GM10248 (cell line): Measurements from ENCODE around the gene CCDC85C.

ENCODE experiments used
- CTCF ChIA-PET: fragments of 300-600 bp; sonication (Branson Sonifier 250); formaldehyde crosslinking; extraction: SDS; loops from one replicate; lab custom pipeline; 2021; ENCODE audit warnings: antibody characterized with exemption; lab: Yijun Ruan, JAX
- POLR2A ChIA-PET: fragments of 350-650 bp; sonication (Branson Sonifier 250); formaldehyde crosslinking; extraction: SDS; loops from one replicate; lab custom pipeline; 2020; ENCODE audit warnings: antibody characterized with exemption; lab: Yijun Ruan, JAX
- DNase-seq: peaks from one replicate; pipeline ENCODE4 v3.0.0; 2012; ENCODE audit errors: extremely low spot score
- TF ChIP-seq, protein P1 (sequence below): IDR thresholded peaks from 2 replicates; pipeline ENCODE4 v1.5.1; 2012; ENCODE audit warnings: mild to moderate bottlenecking, low read depth; ENCODE audit errors: extremely low read depth, missing control alignments, control extremely low read depth

The CCDC85C gene

DNA sequence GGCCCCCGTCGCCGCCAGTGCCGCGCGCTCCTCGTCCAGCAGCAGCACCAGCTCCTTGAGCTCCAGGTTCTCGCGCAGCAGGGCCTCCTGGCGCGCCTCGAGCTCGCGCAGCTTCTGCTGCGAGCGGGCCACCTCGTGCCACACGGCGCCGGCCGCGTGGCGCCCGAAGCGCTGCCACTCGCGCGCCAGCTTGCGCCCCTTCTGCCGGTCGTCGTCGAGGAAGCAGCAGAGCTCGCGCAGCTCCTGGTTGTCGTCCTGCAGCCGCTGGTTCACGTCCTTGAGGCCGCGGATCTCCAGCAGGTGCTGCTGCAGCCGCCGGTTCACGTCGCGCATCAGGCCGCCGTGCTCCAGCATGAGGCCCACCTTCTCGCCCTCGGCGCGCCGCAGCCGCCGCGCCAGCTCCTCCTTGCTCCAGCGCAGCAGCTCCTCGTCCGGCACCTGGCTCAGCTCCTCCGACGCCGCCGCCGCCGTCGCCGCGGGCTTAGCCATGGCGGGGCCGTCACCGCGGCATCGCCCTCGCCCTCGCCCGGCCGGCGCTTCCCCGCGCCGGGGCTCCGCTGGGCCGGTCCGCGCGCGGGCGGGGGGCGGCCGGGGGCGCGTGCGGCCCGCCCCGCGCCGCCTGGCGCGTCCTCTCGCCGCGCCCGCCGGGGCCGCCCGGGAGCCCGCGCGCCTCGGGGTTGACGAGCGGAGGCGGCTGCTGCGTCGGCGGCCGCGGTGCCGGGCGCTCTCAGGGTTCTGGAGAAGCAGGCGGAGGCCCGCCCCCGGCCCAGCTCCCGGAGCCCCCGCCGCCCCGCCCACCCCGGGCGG, at the start of gene CCDC85C:
CCDC85C (minus strand) TSS at position 737 of the 807 bp plus-strand sequence; CDS start at position 489, 248 bp downstream.
- POLR2A ChIA-PET: interaction anchor here (0.9 kb wide), 1 partner anchor 9 kb away, joined by 3 read pairs; no protein-coding TSS in a partner anchor
- DNase-seq: no peak
- TF ChIP-seq, protein P1, sequence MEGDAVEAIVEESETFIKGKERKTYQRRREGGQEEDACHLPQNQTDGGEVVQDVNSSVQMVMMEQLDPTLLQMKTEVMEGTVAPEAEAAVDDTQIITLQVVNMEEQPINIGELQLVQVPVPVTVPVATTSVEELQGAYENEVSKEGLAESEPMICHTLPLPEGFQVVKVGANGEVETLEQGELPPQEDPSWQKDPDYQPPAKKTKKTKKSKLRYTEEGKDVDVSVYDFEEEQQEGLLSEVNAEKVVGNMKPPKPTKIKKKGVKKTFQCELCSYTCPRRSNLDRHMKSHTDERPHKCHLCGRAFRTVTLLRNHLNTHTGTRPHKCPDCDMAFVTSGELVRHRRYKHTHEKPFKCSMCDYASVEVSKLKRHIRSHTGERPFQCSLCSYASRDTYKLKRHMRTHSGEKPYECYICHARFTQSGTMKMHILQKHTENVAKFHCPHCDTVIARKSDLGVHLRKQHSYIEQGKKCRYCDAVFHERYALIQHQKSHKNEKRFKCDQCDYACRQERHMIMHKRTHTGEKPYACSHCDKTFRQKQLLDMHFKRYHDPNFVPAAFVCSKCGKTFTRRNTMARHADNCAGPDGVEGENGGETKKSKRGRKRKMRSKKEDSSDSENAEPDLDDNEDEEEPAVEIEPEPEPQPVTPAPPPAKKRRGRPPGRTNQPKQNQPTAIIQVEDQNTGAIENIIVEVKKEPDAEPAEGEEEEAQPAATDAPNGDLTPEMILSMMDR: no peak
- CTCF ChIA-PET: no interaction called here

DNA sequence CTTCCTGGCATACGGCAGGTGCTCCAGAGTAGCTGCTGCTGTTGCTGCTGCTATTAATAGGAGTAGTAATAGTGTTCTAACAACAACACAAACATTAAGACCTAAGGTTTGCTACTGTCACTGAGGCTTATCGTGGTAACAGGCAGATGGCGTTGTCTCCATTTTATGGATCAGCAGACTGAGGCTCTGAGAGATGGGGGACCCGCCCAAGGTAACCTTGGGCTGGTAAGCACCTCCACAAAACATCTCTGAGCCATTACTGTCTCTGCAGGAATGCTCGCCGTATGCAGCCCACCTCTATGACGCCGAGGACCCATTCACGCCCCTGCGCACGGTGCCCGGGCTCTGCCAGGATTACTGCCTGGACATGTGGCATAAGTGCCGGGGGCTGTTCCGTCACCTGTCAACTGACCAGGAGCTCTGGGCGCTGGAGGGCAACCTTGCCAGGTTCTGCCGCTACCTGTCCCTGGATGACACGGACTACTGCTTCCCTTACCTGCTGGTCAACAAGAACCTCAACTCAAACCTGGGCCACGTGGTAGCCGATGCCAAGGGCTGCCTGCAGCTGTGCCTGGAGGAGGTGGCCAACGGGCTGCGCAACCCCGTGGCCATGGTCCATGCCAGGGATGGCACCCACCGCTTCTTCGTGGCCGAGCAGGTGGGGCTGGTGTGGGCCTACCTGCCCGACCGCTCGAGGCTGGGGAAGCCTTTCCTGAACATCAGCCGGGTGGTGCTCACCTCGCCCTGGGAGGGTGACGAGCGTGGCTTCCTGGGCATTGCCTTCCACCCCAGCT, 48.1 kb upstream of the CCDC85C start:
- ChIA-PET CTCF (no interaction called here), POLR2A (no interaction called here)
- no peak for DNase-seq
- TF ChIP-seq, protein P1: no peak

GRCh38 chr14:99650189-99650588, 46.2 kb upstream of the CCDC85C start:
- ChIA-PET CTCF (no interaction called here), POLR2A (no interaction called here)

GRCh38 chr14:99649643-99650042, 45.6 kb upstream of the CCDC85C start:
- POLR2A ChIA-PET: no interaction called here
- no peak for DNase-seq

More at GRCh38 chr14:99650189-99650588, 46.2 kb upstream of the CCDC85C start:
- TF ChIP-seq, protein P1: no peak
- no peak for DNase-seq

GRCh38 chr14:99649219-99649618, 45.2 kb upstream of the CCDC85C start:
- DNase-seq: no peak
- CTCF ChIA-PET: no interaction called here
- POLR2A ChIA-PET: no interaction called here
- TF ChIP-seq, protein P1: no peak

More at GRCh38 chr14:99649643-99650042, 45.6 kb upstream of the CCDC85C start:
- TF ChIP-seq, protein P1: no peak
- CTCF ChIA-PET: no interaction called here

DNA sequence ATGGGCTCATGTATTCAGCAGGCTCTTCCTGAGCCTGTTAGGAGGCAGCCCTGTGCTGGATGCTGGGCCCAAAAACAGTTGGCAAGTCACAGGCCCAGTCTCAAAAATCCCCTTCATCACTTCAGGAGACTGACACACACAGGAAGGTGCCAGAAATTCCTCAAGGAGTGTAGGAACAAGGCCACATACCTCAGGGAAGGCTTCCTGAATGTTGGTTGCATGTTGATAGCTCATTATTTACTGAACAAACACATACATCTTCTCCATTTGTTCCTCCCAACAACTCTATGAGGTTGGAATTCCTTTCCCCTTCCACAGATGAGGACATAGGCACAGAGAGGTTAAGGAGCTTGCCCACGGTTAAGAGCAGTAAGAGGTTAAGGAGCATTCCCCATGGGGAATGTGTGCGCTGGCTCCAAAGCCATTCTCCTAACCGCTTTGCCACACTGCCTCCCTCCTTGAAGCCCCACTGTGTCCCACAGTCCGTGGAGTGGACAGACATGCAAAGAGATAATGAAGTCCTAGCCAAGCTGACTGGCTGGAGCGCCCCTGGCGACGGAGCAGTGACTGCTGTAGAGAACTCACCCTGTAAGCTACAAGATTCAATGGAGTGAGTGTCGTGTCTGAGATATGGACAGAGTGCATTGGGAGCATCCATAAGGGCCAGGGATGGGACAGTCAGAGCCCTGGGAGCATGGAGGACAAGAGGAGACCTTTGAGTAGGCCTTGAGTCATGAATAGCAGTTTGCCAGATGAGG, 44.2 kb upstream of the CCDC85C start:
- CTCF ChIA-PET: interaction anchor here (1.3 kb wide), 1 partner anchor 37 kb away, joined by 3 read pairs; no protein-coding TSS in a partner anchor
- DNase-seq: no peak
- POLR2A ChIA-PET: no interaction called here
- TF ChIP-seq, protein P1: no peak
